Measurements from ENCODE around the gene OPN4. TPM values are rescaled to one million over a fixed set of nuclear protein-coding genes. Genes with fewer than 3 reads are reported as not detected.

Gene OPN4
- total and polyA plus RNA-seq, 5 donors from 2014 or later = not detected

DNA sequence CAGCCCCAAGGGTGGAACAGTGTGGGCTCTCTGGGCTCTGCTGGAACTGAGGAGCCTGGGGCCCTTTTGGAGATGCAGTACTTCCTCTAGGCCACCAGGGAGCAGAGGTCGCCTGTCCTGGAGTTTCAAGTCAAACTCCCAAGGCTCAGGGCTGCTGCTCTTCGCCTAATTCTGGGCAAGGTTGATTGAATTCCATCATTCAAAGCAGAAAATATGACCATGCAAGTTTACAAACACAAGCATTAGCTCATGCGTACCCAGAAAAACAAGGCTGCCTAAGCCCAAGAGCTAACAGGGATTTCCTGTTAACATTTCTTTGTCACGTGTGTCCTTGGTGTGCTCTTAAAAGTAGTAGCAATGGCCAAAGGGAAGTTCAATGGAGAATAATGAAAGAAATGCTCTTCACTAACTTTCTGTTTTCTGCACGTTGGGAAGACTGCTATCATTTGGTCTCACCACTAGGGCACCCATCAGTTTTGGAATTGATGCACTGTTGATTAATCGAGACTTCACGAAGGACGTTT lies 34.1 kb downstream of the OPN4 start:
- Mint-ChIP-seq H3K36me3 (no peaks in the 10 kb centered on the region), H3K4me3 (no peak overlapping the region), H3K27ac (no peak overlapping the region)

DNA sequence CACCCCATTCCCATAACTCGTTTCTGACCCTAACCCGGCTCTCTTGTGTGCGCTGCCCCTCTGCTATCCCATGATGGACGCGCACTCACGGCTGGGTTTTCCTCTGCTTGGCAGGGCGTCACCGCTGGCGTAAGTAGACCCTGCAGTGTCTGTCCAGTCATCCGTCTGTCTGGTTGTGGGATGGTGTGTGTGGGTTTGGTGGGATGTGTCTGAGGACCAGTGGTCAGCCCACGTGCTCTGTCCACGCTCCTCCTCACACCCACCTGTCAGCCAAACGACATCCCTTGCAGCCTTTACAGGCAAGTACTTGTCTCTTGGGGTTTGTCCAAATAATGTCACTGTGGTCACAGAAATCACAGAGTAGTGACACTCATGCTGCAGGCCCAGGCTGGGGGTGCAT lies 34.8 kb downstream of the OPN4 start:
- Histone ChIP-seq H3K36me3 (ENCODE audit: control insufficient read depth, insufficient read depth, low read length) (no peaks in the 10 kb centered on the region), H3K27ac (ENCODE audit: insufficient read depth, low read length, poor library complexity, severe bottlenecking) (no peak overlapping the region), H3K27me3 (ENCODE audit: control insufficient read depth, insufficient read depth, low read length) (no peaks in the 10 kb centered on the region), H3K4me1 (ENCODE audit: control insufficient read depth, insufficient read depth, low read length, poor library complexity, severe bottlenecking) (no peaks in the 10 kb centered on the region), H3K9me3 (ENCODE audit: control insufficient read depth in 2 of 2, low read length in 2 of 2) (no peaks in the 10 kb centered on the region), H3K4me3 (ENCODE audit: low read depth, low read length) (no peak overlapping the region)
- Mint-ChIP-seq H3K36me3 (no peaks in the 10 kb centered on the region), H3K9me3 (peaks cover 0 to 2% (median 0%) of the 10 kb centered on the region in 7 donors), H3K27me3 (peaks cover 4% of the 10 kb centered on the region), H3K4me1 (peaks cover 0 to 11% (median 3%) of the 10 kb centered on the region in 4 donors), H3K4me3 (no peak overlapping the region), H3K27ac (no peak overlapping the region)
- DNase-seq (no peak), ATAC-seq (ENCODE audit: low read depth in 2 of 2) (no peak)

More for the DNA sequence above, 34.1 kb downstream of the OPN4 start:
- no peaks in the 10 kb centered on the region for H3K27me3 ChIP-seq (ENCODE audit: control insufficient read depth, insufficient read depth, low read length)
- no peaks in the 10 kb centered on the region for H3K36me3 ChIP-seq (ENCODE audit: control insufficient read depth, insufficient read depth, low read length)
- peak; percentile 62 to 66 for ATAC-seq (ENCODE audit: low read depth in 2 of 2)
- no peak overlapping the region for H3K4me3 ChIP-seq (ENCODE audit: low read depth, low read length)
- no peak overlapping the region for H3K27ac ChIP-seq (ENCODE audit: insufficient read depth, low read length, poor library complexity, severe bottlenecking)
- H3K27me3 Mint-ChIP-seq = peaks cover 4% of the 10 kb centered on the region
- no peaks in the 10 kb centered on the region for H3K4me1 ChIP-seq (ENCODE audit: control insufficient read depth, insufficient read depth, low read length, poor library complexity, severe bottlenecking)
- H3K9me3 ChIP-seq (ENCODE audit: control insufficient read depth in 2 of 2, low read length in 2 of 2) = no peaks in the 10 kb centered on the region
- peaks cover 0 to 11% (median 3%) of the 10 kb centered on the region in 4 donors for H3K4me1 Mint-ChIP-seq
- peaks cover 0 to 2% (median 0%) of the 10 kb centered on the region in 7 donors for H3K9me3 Mint-ChIP-seq
- DNase-seq = peak in 2 of 3 donors; percentile 46 to 69

DNA sequence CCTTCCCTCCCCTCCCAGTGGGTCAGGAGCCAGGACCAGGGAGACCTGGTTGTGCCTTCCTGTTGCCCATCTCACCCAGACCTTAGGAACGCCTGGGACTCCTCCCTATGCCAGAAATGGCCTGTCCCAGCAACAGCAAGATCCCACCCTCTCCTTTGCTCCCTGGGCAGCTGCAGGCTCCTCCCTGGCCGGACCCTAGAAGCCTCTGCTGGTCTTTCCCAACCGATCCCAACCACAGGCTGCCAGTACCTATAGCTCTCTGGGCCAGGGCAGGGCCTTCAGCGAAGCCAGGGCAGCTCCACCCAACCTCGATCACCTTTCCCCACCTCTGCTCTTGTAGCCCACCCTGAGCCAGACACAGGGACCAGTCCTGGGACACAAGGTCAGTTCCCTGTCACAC lies 35.9 kb downstream of the OPN4 start:
- Mint-ChIP-seq H3K27ac (no peak overlapping the region), H3K9me3 (peaks cover 0 to 2% (median 0%) of the 10 kb centered on the region in 7 donors), H3K27me3 (no peaks in the 10 kb centered on the region), H3K4me3 (no peak overlapping the region), H3K4me1 (peaks cover 0 to 11% (median 3%) of the 10 kb centered on the region in 4 donors), H3K36me3 (no peaks in the 10 kb centered on the region)
- ATAC-seq (ENCODE audit: low read depth in 2 of 2) = no peak
- Histone ChIP-seq H3K27ac (ENCODE audit: insufficient read depth, low read length, poor library complexity, severe bottlenecking) (no peak overlapping the region), H3K9me3 (ENCODE audit: control insufficient read depth in 2 of 2, low read length in 2 of 2) (no peaks in the 10 kb centered on the region), H3K36me3 (ENCODE audit: control insufficient read depth, insufficient read depth, low read length) (no peaks in the 10 kb centered on the region), H3K4me1 (ENCODE audit: control insufficient read depth, insufficient read depth, low read length, poor library complexity, severe bottlenecking) (no peaks in the 10 kb centered on the region), H3K4me3 (ENCODE audit: low read depth, low read length) (no peak overlapping the region), H3K27me3 (ENCODE audit: control insufficient read depth, insufficient read depth, low read length) (no peaks in the 10 kb centered on the region)
- no peak for DNase-seq

DNA sequence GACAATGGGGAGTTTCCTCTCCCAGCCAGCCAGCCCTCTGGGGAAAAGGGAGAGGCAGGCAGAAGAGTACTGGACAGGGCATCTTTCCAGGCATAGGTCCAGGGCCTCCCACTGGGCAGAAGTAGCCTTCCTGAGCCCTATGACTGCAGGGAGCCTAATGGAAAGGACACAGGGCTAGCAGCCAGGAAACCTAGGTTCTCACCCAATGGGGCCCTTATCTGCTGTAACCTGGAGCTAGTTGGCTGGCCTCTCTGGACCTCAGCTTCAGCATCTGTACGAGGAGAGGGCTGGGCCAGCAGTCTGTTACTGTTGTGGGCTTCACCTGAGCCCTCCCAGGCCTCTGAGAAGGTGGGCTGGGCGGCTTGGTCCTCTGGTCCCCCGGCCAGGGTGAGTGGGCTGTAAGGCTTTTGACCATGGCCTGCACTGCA lies 36.3 kb downstream of the OPN4 start:
- Histone ChIP-seq H3K4me1 (ENCODE audit: control insufficient read depth, insufficient read depth, low read length, poor library complexity, severe bottlenecking) (no peaks in the 10 kb centered on the region), H3K36me3 (ENCODE audit: control insufficient read depth, insufficient read depth, low read length) (no peaks in the 10 kb centered on the region), H3K27me3 (ENCODE audit: control insufficient read depth, insufficient read depth, low read length) (no peaks in the 10 kb centered on the region), H3K4me3 (ENCODE audit: low read depth, low read length) (no peak overlapping the region), H3K27ac (ENCODE audit: insufficient read depth, low read length, poor library complexity, severe bottlenecking) (no peak overlapping the region), H3K9me3 (ENCODE audit: control insufficient read depth in 2 of 2, low read length in 2 of 2) (no peaks in the 10 kb centered on the region)
- no peak for ATAC-seq (ENCODE audit: low read depth in 2 of 2)
- Mint-ChIP-seq H3K9me3 (peaks cover 0 to 2% (median 0%) of the 10 kb centered on the region in 7 donors), H3K27me3 (no peaks in the 10 kb centered on the region), H3K4me3 (no peak overlapping the region), H3K4me1 (peaks cover 0 to 11% (median 3%) of the 10 kb centered on the region in 4 donors), H3K27ac (no peak overlapping the region), H3K36me3 (no peaks in the 10 kb centered on the region)
- DNase-seq = no peak

DNA sequence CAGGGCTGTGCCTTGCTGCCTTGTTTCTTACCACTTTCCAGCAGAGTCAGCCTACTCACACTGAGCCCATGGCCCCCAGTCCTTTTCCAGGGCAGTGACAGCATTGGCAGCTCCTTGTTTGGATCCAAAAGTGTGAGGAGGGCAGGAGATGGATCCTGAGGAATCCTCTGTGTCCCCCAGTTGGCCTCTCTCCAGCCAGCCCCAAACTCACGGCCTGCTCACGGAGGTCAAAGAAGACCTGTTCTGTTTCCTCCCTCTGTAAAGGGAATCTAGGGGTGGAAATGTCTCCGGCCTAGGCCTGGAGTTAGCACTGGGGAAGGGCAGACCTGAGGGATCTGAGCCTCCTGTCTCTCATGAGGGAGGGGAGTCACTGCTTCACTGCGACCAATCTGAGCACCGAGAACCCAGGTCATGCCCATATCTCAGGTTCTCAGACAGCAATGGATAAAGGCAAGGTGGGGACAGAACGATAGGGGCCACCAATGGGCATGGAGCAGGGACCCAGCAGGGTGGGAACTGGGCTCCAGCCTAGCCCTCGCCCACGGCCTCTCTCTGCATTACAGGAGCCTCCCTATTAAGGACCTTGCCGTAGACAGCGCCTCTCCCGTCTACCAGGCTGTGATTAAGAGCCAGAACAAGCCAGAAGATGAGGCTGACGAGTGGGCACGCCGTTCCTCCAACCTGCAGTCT lies 37.1 kb downstream of the OPN4 start:
- no peak overlapping the region for H3K4me3 Mint-ChIP-seq
- H3K27ac Mint-ChIP-seq = no peak overlapping the region
- DNase-seq (no peak), ATAC-seq (ENCODE audit: low read depth in 2 of 2) (no peak)
- H3K36me3 Mint-ChIP-seq = no peaks in the 10 kb centered on the region
- Histone ChIP-seq H3K36me3 (ENCODE audit: control insufficient read depth, insufficient read depth, low read length) (no peaks in the 10 kb centered on the region), H3K4me3 (ENCODE audit: low read depth, low read length) (no peak overlapping the region), H3K9me3 (ENCODE audit: control insufficient read depth in 2 of 2, low read length in 2 of 2) (no peaks in the 10 kb centered on the region), H3K27ac (ENCODE audit: insufficient read depth, low read length, poor library complexity, severe bottlenecking) (no peak overlapping the region), H3K4me1 (ENCODE audit: control insufficient read depth, insufficient read depth, low read length, poor library complexity, severe bottlenecking) (no peaks in the 10 kb centered on the region), H3K27me3 (ENCODE audit: control insufficient read depth, insufficient read depth, low read length) (no peaks in the 10 kb centered on the region)
- H3K4me1 Mint-ChIP-seq = peaks cover 0 to 11% (median 3%) of the 10 kb centered on the region in 4 donors
- no peaks in the 10 kb centered on the region for H3K27me3 Mint-ChIP-seq
- peaks cover 0 to 2% (median 0%) of the 10 kb centered on the region in 7 donors for H3K9me3 Mint-ChIP-seq

DNA sequence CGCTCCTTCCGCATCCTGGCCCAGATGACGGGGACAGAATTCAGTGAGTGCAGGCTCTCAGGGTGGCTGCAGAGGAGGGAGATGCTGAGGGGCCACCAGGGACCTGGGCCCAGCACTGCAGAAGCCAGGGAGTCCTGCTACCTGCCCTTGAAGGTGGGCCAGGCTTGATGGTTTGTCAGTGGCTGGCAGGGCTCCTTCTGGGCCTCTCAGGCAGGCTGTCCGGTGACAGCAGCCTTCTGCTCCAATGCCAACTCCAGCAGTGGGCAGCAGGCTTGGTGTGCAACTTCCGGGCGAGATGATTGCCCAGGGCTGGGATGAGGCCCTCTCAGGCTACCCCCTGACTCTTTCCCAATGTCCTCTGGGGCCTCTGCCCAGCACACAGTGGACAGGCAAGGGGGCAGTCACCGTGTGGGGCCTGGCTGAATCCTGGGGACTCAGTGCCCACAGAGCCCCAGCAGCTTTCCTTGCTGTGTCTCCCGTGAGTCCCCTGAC lies 37.7 kb downstream of the OPN4 start:
- ATAC-seq (ENCODE audit: low read depth in 2 of 2) (no peak), DNase-seq (no peak)
- Mint-ChIP-seq H3K4me3 (no peak overlapping the region), H3K9me3 (peaks cover 0 to 2% (median 0%) of the 10 kb centered on the region in 7 donors), H3K27me3 (no peaks in the 10 kb centered on the region), H3K27ac (no peak overlapping the region), H3K4me1 (peaks cover 0 to 11% (median 3%) of the 10 kb centered on the region in 4 donors), H3K36me3 (no peaks in the 10 kb centered on the region)
- Histone ChIP-seq H3K27ac (ENCODE audit: insufficient read depth, low read length, poor library complexity, severe bottlenecking) (no peak overlapping the region), H3K9me3 (ENCODE audit: control insufficient read depth in 2 of 2, low read length in 2 of 2) (no peaks in the 10 kb centered on the region), H3K27me3 (ENCODE audit: control insufficient read depth, insufficient read depth, low read length) (no peaks in the 10 kb centered on the region), H3K4me3 (ENCODE audit: low read depth, low read length) (no peak overlapping the region), H3K36me3 (ENCODE audit: control insufficient read depth, insufficient read depth, low read length) (no peaks in the 10 kb centered on the region), H3K4me1 (ENCODE audit: control insufficient read depth, insufficient read depth, low read length, poor library complexity, severe bottlenecking) (no peaks in the 10 kb centered on the region)

DNA sequence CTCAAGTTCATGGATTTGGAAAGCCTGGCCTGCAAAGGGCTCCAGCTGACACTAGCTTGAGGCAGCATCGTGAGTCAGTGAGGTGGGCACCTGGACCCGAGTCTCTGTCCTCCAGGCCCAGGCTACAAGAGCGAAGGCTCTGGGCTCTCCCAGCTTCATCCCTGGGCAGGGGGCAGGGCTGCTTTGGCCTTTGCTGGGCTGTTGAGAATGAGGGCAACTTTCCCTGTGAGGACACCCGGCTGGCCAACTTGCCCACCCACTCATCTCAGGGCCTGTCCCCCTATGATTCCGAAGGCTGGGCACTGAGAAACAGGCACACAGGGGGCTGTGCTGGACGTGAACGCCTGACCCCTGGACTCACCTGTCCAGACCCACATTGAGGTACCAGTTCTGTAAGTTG lies 38.3 kb downstream of the OPN4 start:
- no peaks in the 10 kb centered on the region for H3K9me3 ChIP-seq (ENCODE audit: control insufficient read depth in 2 of 2, low read length in 2 of 2)
- no peak for ATAC-seq (ENCODE audit: low read depth in 2 of 2)
- no peak for DNase-seq
- Mint-ChIP-seq H3K4me1 (peaks cover 0 to 11% (median 3%) of the 10 kb centered on the region in 4 donors), H3K36me3 (no peaks in the 10 kb centered on the region), H3K27ac (no peak overlapping the region), H3K4me3 (no peak overlapping the region), H3K9me3 (peaks cover 0 to 2% (median 0%) of the 10 kb centered on the region in 7 donors), H3K27me3 (no peaks in the 10 kb centered on the region)
- no peaks in the 10 kb centered on the region for H3K27me3 ChIP-seq (ENCODE audit: control insufficient read depth, insufficient read depth, low read length)
- no peak overlapping the region for H3K4me3 ChIP-seq (ENCODE audit: low read depth, low read length)
- no peak overlapping the region for H3K27ac ChIP-seq (ENCODE audit: insufficient read depth, low read length, poor library complexity, severe bottlenecking)
- H3K4me1 ChIP-seq (ENCODE audit: control insufficient read depth, insufficient read depth, low read length, poor library complexity, severe bottlenecking) = no peaks in the 10 kb centered on the region
- H3K36me3 ChIP-seq (ENCODE audit: control insufficient read depth, insufficient read depth, low read length) = no peaks in the 10 kb centered on the region

All from CD4-positive, CD25-positive, alpha-beta regulatory T cell (primary cell).